ENCODE measurements around the gene ARMS2. TPM values are rescaled to one million over a fixed set of nuclear protein-coding genes. Genes with fewer than 3 reads are reported as not detected.

Gene ARMS2
- total RNA-seq, 6 experiments from 2014 or later = not detected

DNA sequence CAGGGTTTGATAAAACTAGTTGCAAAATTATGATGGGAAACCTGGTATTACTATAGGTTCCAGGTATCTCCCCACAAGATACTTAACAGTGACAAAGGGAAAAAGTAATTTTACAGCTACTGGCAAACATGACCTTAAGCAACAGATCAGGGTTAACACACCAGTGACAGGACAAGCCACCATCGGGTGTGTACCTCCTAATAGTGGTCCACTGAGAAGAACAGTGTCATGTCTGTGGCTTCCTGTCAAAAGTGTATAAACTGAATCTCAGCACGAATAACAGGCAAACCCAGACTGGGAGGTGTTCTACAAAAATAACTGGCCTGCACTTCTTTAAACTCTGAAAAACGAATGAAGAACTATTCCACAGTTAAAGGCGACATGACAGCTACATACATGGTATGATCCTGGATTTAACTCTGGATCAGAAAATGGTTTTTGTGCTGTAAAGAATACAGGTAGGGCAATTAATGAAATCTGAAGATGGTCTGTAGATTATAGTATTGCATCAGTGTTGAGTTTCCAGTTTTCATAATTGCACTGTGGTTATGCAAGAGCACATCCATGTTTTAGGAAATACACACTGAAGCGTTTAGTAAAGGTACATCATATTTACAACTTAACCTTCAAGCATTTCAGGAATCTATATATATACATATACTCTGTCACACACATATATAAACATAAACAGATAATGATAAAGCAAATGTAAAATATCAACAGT lies 32.0 kb upstream of the ARMS2 start:
- DNase-seq = no peak
- Histone ChIP-seq H3K36me3 (peaks cover 0 to 12% (median 0%) of the 10 kb centered on the region in 4 donors), H3K27me3 (no peaks in the 10 kb centered on the region)

DNA sequence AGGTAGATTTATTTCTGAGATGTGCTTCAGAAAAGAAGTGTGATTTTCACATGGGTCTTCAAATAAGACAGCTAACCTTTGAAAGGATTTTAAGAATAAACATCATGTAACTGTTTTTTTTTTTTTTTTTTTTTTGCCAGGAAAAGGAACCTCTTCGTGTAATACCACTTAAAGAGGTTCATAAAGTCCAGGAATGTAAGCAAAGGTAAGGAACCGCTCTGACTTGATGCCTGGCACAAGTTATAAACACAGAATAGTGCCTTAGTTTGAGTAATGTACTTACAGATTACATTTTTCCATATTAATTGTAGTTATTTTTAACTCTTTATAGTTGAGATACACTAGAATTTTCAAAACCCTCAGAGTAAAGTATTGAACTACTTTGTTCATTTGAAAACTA lies 30.4 kb upstream of the ARMS2 start:
- TF ChIP-seq, protein P1, sequence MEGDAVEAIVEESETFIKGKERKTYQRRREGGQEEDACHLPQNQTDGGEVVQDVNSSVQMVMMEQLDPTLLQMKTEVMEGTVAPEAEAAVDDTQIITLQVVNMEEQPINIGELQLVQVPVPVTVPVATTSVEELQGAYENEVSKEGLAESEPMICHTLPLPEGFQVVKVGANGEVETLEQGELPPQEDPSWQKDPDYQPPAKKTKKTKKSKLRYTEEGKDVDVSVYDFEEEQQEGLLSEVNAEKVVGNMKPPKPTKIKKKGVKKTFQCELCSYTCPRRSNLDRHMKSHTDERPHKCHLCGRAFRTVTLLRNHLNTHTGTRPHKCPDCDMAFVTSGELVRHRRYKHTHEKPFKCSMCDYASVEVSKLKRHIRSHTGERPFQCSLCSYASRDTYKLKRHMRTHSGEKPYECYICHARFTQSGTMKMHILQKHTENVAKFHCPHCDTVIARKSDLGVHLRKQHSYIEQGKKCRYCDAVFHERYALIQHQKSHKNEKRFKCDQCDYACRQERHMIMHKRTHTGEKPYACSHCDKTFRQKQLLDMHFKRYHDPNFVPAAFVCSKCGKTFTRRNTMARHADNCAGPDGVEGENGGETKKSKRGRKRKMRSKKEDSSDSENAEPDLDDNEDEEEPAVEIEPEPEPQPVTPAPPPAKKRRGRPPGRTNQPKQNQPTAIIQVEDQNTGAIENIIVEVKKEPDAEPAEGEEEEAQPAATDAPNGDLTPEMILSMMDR (IDR thresholded peaks at IDR 0.05) = no peak
- TF ChIP-seq POLR2A (IDR thresholded peaks at IDR 0.05) = no peak
- no peak for DNase-seq
- WGBS (ENCODE audit: insufficient coverage, low coverage, low lambda C conversion rate, missing lambda C conversion rate) = 93% methylated on average over 2 of the region's 2 CpGs
- Histone ChIP-seq H3K4me3 (no peak overlapping the region), H3K36me3 (peaks cover 0 to 15% (median 0%) of the 10 kb centered on the region in 4 donors), H3K27me3 (no peaks in the 10 kb centered on the region), H3K9me3 (no peaks in the 10 kb centered on the region), H3K4me1 (no peaks in the 10 kb centered on the region), H3K27ac (no peak overlapping the region)
- intact Hi-C loops (cut with DNase I) = no loop called here
- ATAC-seq = no peak

More for the DNA sequence above, 32.0 kb upstream of the ARMS2 start:
- ATAC-seq = peak; percentile 13 to 50 (median 35)
- no peak overlapping the region for H3K4me3 ChIP-seq
- H3K9me3 ChIP-seq = no peaks in the 10 kb centered on the region
- WGBS (ENCODE audit: insufficient coverage, low coverage, low lambda C conversion rate, missing lambda C conversion rate) = 58% methylated on average over 5 of the region's 5 CpGs
- H3K27ac ChIP-seq = no peak overlapping the region
- no peak for TF ChIP-seq POLR2A (IDR thresholded peaks at IDR 0.05)
- TF ChIP-seq, protein P1 (IDR thresholded peaks at IDR 0.05) = no peak
- intact Hi-C loops (cut with DNase I) = no loop called here
- no peaks in the 10 kb centered on the region for H3K4me1 ChIP-seq

DNA sequence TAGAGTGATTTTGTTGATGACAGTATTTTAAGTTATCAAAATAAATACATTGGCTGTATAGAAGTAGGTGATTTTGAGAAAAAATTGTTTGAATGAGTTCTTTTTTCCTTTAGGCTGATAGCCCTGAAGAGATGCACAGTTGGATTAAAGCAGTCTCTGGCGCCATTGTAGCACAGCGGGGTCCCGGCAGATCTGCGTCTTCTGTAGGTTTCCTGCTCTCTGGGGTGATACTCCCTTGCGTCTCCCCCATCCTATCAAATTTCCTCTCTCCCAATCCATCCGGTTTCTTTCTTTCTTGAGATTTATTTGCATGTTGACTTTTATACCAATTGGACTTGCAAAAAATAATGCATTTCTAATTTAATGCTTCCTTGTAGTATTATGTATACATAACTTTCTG lies 27.6 kb upstream of the ARMS2 start:
- Histone ChIP-seq H3K27me3 (no peaks in the 10 kb centered on the region), H3K4me3 (no peak overlapping the region), H3K27ac (no peak overlapping the region), H3K9me3 (no peaks in the 10 kb centered on the region), H3K36me3 (peaks cover 0 to 21% (median 4%) of the 10 kb centered on the region in 4 donors), H3K4me1 (no peaks in the 10 kb centered on the region)
- ATAC-seq (no peak), DNase-seq (no peak)
- 95% methylated on average over 5 of the region's 6 CpGs for WGBS (ENCODE audit: insufficient coverage, low coverage, low lambda C conversion rate, missing lambda C conversion rate)
- intact Hi-C loops (cut with DNase I) = no loop called here
- no peak for TF ChIP-seq POLR2A (IDR thresholded peaks at IDR 0.05)
- TF ChIP-seq, protein P1 (IDR thresholded peaks at IDR 0.05) = no peak

DNA sequence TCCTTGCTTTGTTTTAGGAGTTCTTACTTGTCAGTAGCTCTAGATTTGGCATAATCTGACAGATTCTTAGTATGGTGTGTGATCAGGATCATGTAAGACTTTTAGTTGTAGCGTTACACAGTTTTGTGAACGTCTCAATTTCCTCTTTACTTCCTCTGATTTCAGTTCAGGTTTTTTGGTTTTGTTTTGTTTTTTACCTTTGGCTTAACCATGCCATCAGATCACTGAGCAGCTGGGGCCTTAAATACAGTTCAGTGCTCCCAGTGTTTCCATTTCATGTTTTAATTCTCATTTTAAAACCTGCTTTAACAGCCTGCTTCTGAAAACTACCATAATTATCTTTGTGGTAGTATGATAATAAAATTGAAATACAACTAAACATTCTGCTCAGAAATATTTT lies 27.2 kb upstream of the ARMS2 start:
- intact Hi-C loops (cut with DNase I) = no loop called here
- Histone ChIP-seq H3K9me3 (no peaks in the 10 kb centered on the region), H3K27me3 (no peaks in the 10 kb centered on the region), H3K36me3 (peaks cover 0 to 21% (median 4%) of the 10 kb centered on the region in 4 donors), H3K4me3 (no peak overlapping the region), H3K4me1 (no peaks in the 10 kb centered on the region), H3K27ac (no peak overlapping the region)
- 55% methylated on average over 2 of the region's 2 CpGs for WGBS (ENCODE audit: insufficient coverage, low coverage, low lambda C conversion rate, missing lambda C conversion rate)
- TF ChIP-seq POLR2A (IDR thresholded peaks at IDR 0.05) = no peak
- TF ChIP-seq, protein P1 (IDR thresholded peaks at IDR 0.05) = no peak
- no peak for DNase-seq
- ATAC-seq = no peak

Measured in right lobe of liver (tissue), 6 donors.